ENCODE data around the gene CCDC90B.

DNA sequence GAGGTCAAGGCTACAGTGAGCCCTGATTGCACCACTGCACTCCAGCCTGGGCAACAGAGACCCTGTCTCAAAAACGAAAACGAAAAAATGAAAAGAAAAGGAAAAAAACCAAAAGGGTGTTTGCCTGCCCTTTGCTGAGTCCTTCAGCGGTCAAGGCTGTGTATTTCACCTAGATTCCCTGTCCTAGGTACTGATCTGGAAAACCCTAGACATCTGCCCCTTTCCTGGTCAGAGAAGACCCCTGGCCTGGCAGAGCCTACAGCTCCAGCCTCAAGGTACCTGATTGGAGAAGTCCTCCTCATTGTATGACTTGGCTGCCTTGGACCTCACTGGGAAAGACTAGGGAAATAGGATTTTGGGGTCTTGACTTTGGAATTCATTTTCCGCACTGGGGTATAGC is 8.0 kb upstream of the CCDC90B start:
- no peak for TF ChIP-seq POLR2AphosphoS5 (IDR thresholded peaks at IDR 0.05; ENCODE audit: borderline replicate concordance, low read depth, low read length)
- no peak for TF ChIP-seq EZH2 (IDR thresholded peaks at IDR 0.05)
- TF ChIP-seq FOXP2 (optimal IDR thresholded peaks at IDR 0.05; ENCODE audit: control extremely low read depth, extremely low read length, insufficient read depth), result no peak
